Right hindlimb (tissue), 1 donor: ENCODE measurements around the gene MSH5.
"Not testable (repeated sequence)": the region's sequence is repeated elsewhere in the genome, so short reads cannot be mapped to it uniquely, and the experiment has no call there.

Experiments used
- DNase-seq: peaks from one replicate; pipeline ENCODE4 v3.0.0-alpha.2; 2018

MSH5 gene

DNA sequence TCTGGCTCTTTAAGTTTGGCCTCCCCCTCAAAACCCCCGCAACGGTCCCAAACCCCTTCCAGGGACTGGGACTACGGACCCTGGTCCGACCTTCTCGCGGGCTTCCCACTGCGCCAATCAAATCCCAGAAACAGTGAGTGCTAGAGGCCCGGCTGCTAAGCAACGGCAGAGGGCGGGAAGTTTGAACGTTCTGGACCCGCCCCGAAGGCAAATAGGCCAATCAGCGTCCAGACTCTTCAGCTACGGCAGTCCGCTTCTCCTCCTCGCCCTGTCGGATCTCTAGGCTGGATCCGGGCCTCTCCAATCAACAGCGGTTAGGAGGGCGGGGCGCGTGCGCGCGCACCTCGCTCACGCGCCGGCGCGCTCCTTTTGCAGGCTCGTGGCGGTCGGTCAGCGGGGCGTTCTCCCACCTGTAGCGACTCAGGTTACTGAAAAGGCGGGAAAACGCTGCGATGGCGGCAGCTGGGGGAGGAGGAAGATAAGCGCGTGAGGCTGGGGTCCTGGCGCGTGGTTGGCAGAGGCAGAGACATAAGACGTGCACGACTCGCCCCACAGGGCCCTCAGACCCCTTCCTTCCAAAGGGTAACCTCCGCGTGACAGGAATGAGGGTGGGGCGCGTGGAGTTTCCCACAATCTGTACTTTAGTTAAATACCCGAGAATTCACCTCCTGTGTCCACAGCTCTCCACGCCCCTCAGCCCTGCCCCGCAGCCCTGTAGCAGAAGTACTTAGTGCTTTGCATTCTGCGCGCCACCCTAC is at the start of gene MSH5:
MSH5 (plus strand) TSS at position 367 of the 758 bp plus-strand sequence. CDS start 462 bp downstream, outside the sequence.
- peak; percentile 100 for DNase-seq

DNA sequence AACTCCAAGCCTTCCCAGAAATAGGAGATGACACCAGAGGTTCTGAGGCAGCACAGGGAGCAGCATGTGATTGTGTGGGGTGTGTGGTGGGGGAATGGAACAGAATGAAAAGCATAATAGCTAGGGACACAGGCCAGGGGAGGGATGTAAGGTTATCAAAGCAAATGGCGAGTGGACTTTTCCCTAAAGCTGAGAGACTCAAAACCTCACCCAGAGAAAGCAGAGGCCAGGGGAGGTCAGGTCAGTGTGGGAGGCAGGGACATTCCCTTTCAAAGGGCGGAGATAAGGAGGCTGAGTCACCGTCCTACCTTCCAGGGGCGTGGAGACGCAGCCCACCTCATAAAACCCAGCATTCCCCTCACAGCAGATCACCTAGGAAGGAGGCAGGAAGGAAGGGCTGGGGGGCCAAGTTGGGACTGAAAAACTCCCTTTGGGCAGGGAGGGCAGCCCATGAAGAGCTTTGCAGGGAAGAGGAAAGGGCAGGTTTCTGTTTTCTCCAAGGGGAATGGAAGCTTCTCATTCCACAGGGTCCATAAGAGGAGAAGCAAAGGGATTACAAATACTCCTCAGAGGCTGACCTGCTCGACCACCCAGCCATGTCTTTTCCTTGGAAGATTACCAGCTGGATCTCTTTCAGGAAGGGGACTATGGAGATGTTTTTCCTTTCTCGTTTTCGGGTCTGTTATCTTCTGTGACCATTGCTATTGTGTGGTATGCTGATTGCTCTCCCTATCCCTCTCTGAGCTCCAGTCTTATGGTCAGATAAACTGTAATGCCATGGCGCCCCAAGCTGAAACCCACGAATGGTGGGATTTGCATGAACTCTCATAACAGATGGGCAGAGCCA is 49.4 kb upstream of the MSH5 start:
- no peak for DNase-seq

- DNase-seq = no peak
These were observed 48.7 kb upstream of the MSH5 start for GRCh38 chr6:31691078-31691463.

DNA sequence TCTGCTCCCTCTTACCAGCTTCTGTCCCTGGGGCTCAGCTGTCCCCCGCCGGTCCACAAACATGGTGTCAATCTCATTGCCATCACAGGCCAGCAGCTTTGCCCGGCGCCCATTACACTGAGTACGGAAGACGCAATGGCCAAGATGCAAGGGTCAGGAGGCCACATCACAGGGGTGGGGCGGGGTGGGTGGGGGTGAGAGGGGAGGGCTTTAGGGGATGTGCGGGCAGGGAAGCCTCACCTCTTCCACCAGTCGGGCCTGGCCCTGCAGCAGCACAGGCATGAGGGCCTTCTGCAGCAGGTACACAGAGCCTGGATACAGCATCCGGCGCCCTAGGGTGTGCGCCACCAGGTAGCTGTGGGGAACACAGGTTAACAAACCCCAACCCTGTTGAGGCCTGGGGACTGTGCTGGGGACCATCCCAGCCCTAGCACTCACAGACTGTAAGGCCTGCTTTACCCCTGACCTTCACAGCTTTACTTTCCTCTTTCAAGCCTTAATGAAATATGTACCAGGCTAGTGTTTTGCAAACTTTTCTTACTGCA is 48.2 kb upstream of the MSH5 start:
- no peak for DNase-seq

DNA sequence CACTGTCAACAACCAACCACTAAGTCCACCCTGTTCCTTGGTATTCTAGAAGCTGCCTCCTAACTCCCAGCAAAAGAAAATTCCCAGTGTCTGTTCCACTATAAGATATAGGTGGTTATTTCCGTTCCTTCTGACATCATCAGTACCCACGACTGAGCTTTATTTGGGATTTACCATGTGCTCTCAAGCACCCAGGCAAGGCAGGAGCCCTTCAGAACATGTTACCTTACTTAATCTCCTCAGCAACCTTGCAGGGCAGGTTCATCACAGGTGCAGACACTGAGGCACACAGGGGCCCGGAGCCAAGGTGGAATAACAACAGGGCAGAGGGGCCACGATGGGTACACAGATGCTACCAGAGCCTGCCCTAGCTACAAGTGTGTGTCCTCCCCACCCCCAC is 47.5 kb upstream of the MSH5 start:
- DNase-seq = no peak

- no peak for DNase-seq
These were observed 46.9 kb upstream of the MSH5 start for GRCh38 chr6:31692886-31693285.

- DNase-seq = no peak
These were observed 46.3 kb upstream of the MSH5 start for GRCh38 chr6:31693535-31693934.

GRCh38 chr6:31697555-31697954 is 42.2 kb upstream of the MSH5 start:
- DNase-seq = no peak

DNA sequence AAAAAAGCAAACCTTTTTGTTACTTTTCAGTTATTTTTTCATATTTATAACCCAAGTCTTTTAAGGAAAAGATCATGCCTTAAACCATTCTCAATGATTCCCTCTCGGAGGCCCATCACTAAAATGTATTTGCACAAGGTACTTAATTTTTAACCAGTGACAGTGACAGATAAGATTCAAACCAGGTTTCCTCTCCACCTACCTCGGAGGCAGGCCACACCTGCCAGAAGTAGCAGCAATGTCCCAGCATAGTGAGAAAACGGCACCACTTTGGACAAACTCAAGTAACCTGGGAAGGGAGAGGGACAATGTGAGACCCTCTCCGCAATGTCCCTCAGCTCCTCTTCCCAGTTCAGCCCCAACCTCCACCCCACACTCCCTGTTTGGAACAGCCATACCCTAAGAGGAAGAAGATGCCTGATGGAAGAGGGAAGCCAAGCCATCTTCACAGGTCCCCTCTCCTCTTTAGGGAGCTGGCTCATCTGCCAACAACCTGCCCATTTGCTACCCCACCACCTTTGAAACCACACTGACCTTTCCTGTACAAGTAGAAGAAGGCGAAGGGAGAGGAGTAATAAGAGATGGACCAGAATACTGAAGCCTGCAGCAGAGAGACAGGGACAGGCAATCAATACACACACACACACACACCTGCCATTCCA is 38.9 kb upstream of the MSH5 start:
- no peak for DNase-seq

DNA sequence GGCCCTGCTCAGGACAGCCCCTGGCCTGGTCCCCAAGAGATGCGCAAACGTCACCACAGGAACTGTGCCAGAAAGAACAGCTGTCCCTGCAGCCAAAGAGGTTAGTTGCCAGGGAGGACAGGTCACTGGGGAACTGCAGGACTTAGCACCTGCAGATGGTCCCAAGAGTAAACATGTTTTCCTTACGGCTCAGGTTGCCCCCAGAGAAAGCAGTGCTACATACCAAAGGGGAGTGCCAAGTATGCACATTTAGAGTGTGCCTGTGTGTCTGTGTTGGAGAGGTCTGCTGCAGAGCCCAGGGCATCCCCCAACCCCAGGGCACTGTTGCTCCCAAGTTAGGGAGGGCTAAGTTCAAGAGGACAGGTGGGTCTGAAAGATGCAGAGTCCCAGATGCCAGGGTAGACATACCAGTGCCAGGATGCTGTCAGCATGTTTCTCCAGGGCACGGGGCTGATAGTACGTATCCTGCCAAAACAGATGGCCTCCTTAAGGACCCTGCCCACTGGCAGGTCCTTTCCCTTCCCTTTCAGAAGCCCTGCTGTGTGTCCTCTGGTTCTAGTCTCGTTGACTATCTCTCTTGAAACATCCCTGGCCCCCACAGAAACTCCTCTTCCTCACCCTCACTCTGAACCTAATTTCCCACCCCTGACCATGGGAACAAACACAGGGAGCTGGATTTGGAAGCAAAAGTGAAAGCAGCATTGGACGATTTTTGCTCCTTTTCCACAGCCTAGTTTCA is 38.0 kb upstream of the MSH5 start:
- peak; percentile 64 for DNase-seq

DNA sequence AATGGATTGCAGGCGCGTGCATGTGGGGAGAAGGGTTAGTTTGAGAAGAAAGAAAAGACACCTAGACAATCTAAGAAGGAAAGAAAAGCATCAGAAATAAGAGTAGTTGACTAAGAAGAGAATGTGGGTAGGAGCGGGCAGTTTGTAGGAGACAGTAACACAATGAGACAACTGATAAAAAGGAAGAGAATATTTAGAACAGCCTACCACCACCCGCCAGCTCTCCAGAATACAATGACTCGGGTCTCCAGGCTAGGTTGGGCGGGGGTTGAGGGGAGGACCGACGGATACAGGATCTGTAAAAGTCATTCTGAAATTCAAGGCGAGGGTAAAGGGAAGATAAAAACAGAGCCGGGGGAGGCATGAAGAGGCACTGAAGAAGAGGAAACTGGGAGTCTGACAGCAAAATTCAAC is 37.4 kb upstream of the MSH5 start:
- DNase-seq = no peak

DNA sequence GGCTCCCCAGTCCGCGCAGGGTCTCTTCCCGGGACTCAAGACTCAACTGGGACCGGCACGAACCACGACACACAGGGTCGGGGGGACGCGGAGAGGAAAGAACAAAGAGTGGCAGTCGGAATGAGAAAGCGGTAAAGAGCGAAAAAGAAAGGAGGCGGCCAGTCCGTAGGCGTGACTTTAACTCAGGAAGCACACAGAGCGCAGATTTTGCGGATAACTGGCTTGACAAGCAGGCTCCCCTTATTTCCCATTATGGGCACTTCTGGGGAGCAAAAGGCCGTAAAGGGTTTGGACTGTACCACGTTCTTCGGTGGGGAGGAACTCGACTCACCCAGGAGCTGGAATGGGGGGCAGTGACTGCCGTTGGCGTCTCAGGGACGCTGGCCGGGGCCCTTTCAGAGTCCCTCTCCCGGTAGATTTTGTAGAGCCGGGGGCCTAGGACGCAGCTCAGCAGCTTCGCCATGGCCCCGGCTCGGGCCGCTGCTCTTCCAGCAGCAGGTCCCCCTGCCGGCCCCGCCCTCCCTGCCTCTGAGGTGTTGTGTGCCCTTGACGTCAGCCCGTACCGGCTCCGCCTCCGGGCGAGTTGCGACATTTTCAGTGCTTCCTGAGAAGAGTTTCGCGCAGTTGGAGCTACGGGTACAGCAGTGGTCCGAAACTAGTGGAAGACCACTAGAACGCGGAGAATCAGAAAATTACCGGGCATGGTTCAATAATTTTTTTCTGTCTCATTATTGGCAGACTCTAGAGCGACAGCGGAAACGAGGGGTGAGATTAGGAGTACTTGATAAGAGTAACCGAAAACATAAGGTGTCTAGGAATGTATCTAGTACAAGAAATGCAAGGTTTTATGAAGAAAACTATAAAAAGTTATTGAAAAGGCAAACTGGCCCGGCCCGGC is 36.7 kb upstream of the MSH5 start, which contains the start of gene ABHD16A:
ABHD16A (minus strand) TSS at position 506 of the 898 bp plus-strand sequence; CDS start at position 463, 43 bp downstream.
- peak; percentile 99 for DNase-seq

- DNase-seq = no peak
These were observed 33.9 kb upstream of the MSH5 start for GRCh38 chr6:31705931-31706330.

- no peak for DNase-seq
These were observed 33.2 kb upstream of the MSH5 start, which contains the start of gene LY6G6F for GRCh38 chr6:31706599-31706998. Gene LY6G6F (plus strand): TSS chr6:31706866. CDS start chr6:31706907, 41 bp downstream.

DNA sequence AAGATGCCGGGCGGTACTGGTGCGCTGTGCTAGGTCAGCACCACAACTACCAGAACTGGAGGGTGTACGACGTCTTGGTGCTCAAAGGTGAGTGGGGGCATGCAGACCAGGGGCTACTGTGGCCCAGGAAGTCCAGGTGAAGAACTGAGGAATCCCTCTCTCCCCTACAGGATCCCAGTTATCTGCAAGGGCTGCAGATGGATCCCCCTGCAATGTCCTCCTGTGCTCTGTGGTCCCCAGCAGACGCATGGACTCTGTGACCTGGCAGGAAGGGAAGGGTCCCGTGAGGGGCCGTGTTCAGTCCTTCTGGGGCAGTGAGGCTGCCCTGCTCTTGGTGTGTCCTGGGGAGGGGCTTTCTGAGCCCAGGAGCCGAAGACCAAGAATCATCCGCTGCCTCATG is 32.1 kb upstream of the MSH5 start:
- DNase-seq = no peak

GRCh38 chr6:31708224-31708623 is 31.6 kb upstream of the MSH5 start:
- no peak for DNase-seq

DNA sequence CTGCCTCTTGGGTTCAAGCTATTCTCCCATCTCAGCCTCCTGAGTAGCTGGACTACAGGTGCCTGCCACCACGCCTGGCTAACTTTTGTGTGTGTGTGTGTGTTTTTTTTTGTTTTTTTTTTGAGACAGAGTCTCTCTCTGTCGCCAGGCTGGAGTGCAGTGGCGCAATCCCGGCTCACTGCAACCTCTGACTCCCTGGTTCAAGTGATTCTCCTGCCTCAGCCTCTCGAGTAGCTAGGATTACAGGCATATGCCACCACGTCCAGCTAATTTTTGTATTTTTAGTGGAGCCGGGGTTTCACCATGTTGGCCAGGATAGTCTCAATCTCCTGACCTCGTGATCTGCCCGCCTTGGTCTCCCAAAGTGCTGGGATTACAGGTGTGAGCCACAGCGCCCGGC is 30.6 kb upstream of the MSH5 start:
- DNase-seq = not testable (repeated sequence)

DNA sequence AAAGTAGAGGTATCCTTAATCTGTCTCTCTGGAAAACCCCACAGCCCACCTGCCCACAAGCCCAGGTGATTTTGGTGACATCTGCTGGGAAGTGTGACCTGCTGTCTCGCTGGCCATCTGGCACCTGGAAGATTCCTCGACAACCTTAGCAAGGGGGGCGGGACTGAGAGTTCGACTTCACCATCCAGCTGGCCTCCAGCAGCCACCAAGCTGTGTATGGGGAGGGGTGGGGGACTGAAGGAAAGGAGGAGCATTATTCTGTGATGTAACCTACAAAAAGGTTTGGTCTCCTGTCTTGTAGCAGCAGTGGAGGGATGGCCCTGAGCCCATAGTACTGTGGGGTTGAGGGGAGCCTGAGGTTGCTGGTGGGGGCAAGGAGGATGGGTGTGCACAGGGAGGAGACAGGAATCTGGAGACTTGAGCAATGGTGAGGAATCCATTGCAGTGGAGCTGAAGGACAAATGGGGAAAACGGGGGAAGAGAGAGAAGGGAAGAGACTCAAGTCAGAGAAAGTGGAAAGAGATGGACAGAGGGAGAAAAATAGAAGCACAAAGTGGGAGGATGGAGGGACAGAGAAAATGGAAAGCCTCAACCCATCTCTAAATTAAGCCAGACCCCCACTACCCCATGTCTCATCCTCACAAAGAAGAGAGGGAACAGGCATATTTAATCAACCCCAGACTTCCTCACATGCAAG is 29.1 kb upstream of the MSH5 start:
- DNase-seq = no peak

- DNase-seq = no peak
These were observed 28.6 kb upstream of the MSH5 start for GRCh38 chr6:31711233-31711632.

DNA sequence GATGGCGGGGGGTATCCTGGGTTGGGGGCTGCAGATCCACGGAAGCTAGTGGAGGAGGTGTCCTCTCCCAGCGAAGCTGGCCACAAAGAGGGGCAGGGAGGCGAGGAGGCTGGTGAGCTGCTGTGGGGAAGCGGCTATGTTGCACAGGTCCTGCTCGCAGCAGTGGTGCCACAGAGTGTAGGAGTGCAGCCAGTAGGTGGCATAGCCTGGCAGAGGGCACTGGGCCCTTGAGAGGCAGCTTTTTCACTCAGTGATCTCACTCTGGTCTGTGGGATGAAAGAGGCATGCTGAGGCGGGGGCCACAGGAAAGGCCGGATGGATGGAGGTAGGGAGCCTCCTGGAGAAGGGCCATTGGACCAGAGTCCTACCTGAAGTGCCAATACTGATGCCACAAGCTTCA is 27.5 kb upstream of the MSH5 start:
- no peak for DNase-seq

DNA sequence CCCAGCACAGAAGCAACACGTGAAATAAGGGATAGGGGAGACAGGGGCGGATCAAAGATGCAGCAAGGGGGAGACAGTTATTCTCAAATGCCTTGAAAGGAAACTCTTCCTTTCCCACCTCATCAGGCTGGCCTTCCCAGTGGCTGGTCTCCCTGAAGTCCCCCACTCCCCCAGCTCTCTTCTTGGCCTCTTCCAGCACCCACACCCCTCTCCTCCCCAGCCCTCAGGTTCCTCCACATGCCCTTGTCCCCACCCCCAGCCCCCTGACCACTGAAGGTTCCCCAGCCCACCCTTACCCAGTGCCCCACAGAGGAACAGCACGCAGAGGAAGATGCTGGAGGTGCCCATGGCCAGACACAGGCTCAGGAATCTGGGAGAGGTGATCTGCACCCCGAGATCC is 26.3 kb upstream of the MSH5 start:
- no peak for DNase-seq
